NCI-H524 (cell line): ENCODE data around the gene LPIN2.
"Not testable (repeated sequence)": the region's sequence is repeated elsewhere in the genome, so short reads cannot be mapped to it uniquely, and the experiment has no call there.

Experiments used
- DNase-seq, 2 experiments: peaks; one replicate each; lab custom pipeline; 2025; lab: John Stamatoyannopoulos, UW

Gene LPIN2

DNA sequence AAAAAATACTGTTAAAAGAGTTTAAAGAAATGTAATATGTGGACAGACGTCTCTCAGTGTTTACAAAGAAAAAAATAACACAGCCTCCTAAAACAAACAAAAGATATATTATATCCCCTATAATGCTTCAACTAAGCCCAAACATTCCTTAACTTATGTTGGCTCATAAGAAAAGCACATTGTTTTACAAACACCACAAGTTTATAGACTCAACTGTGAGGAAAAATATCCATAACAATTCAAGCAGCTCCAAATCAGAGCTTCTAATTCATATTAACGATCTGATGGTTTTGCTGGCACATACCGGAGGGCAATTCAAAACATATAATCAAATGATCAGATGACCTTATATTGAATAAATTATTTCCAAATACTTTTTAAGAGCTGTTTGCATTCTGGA, 5.5 kb downstream of the LPIN2 start:
- no peak for DNase-seq

DNA sequence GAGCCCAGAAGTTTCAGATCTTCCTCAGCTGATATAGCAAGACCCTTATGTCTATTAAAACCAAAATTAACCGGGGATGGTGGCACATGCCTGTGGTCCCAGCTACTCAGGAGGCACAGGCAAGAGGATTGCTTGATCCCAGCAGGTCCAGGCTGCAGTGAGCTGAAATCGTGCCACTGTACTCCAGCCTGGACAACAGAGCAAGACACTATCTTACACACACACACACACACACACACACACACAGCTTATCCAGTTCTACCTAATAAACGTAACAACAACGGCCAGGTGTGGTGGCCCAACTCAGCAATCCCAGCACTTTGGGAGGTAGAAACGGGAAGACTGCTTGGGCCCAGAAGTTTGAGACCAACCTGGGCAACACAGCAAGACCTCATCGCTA, 7.5 kb downstream of the LPIN2 start:
- no peak for DNase-seq

DNA sequence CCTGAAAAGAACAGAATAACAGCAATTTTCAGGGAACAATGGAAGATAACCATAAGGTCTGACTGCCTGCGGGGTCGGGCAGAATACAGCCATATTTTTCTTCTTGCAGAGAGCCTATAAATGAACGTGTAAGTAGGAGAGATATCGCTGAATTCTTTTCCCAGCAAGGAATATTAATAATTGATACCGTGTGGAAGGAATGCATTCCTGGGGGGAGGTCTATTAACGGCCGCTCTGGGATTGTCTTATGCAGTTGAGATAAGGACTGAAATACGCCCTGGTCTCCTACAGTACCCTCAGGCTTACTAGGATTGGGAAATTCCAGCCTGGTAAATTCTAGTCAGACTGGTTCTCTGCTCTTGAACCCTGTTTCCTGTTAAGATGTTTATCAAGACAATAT, 9.2 kb downstream of the LPIN2 start:
- not testable (repeated sequence) for DNase-seq

DNA sequence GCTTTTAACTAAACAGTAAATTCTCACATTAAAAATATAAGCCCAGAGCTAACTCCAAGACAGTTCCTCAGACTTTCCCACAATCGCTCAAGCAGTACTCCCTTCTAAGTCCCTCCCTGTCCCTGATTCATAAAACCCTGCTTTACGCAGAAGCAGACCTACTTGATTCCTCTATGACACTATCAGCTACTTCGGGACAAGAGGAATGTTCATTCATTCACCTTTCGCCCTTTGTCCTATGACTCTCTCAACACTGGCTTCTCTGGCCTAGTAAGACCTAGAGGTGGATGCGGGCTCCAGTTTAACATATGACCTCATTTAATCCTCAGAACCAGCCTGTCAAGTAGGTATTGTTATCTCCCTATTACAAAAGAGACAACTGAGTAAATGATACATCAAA, 10.2 kb downstream of the LPIN2 start:
- DNase-seq: no peak

DNA sequence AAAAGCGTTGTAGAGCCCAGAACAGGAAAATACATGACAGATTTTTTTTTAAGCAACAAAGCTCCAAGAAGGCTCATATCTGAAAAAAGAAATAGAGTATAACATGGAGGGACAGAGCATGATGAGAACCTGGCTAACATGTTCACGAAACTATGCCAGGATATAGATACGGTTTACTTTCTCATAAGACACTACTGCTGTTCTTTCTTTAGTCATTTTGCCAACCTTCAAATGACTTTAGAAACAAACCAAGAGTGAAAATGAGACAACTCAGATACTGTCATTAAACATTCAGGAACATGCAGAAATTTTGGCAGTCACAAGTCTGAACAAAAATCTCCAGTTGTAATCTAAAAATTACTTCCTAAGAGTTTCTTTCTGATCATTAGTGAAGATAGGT, 14.3 kb downstream of the LPIN2 start:
- no peak for DNase-seq

DNA sequence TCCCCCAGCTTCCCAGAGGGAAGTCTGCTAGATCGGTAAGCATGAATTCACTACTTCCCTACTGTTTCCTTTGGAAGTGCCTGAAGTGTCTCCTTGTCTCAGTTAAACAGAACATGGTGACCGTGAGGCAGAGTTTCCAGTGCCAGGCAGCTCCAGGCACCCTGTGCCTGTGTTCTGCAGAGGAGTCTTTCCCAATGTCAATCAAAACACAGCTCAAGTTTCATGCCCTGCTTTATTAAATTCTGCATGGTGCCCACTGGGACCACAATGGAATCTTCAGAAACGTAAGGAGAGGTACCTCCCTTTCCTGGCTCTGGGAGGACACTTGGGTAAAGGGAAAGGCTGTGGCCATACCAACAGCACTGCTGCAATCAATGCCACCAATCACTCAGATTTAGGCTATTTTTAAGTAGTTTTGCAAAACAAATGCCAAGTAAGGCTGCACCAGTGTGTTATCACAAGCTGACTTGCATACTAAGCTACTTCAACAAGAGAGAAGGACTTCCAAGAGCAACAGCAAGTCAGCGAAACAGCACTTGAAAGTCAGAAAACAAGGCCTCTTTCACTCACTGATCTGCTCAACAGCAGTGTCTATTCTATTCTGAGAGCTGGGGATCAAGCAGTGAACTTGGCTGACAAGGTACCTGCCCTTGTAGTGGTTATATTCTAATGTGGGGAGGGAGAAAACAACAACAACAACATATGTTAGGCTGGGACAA, 14.9 kb downstream of the LPIN2 start:
- DNase-seq: no peak

DNA sequence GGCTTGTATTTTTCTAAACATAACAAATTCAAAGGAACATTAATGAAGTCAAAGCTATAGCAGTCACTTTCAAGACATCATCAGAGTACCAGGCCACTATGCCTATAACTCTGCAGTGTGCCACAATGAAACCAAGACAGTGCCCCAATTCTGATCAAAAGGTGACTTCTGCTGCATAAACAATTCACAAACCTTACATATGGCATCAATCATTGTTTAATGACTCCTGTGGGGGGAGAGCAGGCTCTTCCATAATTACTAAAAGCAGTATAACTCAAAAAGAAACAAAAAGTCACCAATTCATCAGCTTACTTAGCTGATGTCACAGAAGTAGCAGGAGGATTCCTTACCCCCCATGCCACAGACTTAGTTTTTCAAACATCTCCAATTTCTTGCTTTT, 15.5 kb downstream of the LPIN2 start:
- no peak for DNase-seq

DNA sequence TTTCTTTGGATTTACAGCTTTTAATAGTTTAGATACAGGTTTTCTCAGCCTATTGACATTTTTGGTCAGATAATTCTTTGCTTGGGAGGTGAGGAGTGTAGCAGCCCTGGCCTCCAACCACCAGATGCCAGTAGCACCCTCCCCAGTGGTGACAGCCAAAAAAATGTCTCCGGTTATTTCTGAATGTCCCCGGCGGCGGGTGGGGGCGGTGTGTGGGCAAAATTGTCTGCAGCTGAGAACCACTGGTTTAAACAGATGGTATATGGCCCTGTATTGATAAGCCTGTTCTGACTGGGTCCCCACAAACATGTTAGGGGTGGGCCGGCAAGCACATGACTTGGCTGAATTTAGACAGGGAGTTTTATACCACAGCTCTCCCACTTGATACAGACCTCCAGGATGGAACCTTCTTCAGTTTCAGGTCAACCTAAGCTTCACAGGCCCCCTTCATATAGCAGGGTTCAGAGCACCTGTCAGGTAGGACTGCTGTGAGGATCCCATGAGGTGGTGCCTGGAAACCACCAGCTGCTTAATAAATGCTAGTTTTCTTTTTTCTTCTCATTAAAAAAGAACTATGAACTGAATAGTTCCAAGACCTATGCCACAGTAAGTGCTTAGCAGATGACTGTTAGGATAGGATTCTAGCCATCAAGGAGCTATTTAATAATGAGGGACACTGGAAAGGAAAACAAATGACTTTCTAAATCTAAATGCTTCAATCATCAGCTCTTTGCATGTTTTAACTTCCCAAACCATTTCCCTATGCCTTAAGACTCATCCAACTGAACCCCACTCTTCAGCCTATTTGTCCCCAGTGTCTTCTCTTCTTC, 18.1 kb downstream of the LPIN2 start:
- peak in 1 of 2 experiments; percentile 54 for DNase-seq

DNA sequence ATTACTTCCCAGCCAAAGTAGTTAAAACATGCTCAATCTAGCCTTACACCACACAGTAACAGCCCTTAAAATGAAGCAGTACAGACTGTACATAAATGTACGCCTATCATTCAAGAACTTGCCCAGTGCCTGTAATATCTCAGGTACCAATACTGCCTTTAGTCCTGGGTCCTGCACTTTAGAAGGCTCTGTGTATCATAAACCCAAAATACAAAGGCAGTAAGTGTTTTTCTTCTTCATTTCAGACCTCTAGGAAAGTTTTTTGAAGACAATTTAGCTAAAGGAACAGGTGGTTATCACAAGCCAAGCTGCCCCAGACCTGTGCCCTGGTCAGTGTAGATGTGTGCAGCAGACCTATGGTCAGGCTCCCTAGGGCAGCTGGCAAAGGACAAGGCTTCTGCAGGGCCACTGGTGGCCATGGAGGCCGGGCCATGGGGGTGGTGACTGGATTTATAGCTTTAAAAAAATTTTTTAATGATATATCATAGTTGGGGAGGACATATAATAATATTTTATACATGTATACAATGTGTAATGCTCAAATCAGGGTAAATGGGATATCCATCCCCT, 18.8 kb downstream of the LPIN2 start:
- DNase-seq: no peak

DNA sequence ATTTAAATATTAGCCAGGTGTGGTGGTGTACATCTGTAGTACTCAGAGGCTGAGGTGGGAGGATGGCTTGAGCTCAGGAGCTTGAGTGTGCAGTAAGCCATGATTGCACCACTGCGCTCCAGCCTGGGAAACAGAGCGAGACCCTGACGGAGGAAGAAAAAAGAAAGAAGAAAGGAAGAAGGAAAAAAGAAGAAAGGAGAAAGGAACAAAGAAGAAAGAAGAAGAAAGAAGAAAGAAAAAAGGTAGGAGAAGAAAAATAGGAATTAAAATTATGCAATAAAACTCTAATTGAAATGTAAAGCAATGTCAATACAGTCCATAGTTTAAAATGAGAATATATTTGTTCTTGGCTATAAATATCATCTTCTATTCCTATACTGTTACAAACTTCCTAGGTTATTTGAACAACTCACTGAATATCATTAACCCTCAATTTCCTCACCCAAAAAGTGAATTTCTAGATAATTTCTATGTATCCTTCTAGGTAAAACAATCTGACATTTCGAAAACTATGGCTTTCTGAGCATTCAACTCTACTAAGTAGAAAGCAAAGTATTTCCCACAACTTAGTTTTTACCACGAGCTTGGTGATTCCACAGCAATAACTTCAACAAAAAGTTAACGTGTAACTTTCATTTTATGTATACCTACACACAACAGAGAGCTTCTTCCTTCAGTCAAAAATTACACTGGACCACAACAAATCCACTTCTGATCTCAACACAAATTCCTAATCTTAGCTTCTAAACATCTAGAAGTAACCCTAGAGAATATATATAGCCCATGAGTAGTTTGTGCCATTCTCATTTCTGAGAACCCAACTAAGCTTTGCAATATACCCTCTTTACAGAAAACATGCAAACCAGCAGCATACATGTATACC, 19.7 kb downstream of the LPIN2 start:
- DNase-seq: no peak

DNA sequence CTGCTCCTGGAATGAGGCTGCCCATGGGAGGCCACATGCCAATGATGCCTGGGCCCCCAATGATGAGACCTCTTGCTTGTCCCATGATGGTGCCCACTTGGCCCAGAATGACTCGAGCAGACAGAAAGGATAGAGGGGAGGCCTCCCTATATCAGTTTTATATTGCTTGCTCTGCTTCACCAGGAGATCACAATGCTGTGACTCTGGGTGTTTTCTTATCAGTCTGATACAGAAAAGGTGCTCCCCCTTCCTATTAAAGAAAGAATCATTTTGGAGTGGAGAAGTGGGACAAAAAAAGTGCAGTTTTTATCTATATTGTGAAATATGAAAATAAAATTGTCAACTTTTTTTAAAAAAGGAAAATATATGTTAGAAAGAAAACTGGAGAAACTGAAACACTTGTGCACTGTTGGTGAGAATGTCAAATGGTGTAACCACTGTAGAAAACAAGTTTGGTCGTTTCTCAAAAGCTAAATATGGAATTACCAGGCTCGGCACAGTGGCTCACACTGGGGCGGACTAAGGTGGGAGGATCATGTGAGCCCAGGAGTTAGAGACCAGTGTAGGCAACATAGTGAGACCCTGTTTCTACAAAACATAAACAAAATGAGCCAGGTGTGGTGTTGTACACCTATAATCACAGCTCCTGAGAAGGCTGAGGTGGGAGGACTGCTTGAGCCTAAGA, 21.8 kb downstream of the LPIN2 start:
- DNase-seq: no peak

DNA sequence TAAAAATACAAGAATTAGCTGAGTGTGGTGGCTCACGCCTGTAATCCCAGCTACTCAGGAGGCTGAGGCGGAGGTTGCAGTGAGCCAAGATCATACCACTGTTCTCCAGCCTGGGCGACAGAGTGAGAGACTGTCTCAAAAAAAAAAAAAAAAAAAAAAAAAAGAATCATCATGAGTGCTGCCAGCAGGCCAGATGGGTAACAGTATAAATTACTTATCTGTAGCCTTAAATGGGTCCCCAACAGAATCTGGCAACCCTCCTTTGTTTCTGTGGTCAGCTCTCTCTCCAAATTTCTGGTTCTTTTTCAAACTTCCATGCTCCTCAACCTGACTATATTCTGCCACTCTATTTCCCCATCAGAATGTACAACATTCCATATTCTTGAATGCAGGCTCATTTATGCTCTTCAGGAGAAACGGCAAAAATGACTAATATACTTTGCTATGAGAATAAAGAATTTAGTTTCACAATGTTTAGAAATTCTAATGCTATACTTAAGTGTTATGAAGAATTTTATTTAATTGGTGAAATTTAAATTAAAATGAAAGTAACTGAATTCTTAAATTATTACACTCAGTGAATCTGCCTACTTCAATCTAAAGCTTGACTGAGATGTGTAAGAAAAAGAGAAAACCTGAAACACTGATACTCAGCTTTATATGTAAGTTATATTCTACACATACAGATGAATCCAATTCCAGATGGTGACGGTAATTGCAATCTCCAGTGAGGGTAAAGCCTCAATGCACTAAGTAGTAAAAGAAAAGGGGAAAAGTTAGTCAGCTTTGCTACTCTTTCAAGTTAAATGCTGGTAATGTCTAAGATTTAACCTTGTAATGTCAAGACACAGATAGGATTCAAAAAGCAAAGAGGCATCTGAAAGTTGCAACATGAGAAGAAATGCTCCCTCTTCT, 24.8 kb downstream of the LPIN2 start:
- DNase-seq: no peak

DNA sequence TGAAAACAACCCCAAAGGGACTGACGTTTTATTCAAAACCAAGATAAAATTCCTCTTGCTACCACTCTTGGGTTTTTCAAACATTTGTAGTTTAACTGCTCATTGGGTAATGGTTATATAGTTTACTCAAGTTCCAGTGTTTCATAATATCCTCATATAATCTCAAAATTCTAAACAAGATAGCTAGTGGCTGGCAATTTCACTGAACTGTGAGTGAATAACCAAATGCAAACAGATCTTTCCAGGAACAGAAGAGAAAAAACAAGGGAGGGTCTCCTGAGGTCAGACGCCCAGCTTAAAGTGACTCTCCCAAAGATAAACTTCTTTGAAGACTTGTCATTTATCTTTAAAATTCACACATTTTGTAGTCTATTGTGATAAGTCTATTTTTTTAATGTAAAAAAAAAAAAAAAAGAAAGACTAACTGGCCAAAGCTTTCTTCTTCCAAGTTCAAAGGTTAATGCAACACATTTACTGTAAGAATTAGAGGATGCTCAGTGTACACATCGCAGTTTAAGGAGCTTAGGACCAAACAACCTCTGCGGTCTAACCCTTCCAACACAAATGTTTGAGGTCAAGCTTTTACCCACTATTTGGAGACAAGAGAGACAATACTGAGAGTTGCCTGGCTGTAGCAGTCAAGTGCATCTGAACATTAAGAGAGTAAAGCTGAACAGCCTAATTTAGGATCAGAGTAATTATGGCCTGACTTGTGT, 26.6 kb downstream of the LPIN2 start:
- DNase-seq: no peak

DNA sequence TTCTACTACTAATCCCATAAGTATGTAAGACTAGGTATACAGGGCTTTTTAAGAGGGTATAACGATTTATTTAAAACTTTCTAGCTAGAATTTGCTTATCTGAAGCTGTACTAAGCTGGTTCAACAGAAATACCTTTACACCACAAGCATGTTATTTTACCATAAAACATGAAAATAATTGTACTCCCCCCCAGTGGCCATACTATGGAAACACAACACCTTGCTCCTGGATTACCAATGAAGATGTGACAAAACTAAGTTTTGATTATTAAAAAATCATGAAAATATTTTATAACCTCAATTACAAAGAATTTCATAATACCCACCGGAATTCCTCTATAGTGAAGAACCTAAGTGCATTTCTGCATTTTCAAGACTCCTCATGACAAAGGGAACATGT, 27.3 kb downstream of the LPIN2 start:
- DNase-seq: peak in 1 of 2 experiments; percentile 20

DNA sequence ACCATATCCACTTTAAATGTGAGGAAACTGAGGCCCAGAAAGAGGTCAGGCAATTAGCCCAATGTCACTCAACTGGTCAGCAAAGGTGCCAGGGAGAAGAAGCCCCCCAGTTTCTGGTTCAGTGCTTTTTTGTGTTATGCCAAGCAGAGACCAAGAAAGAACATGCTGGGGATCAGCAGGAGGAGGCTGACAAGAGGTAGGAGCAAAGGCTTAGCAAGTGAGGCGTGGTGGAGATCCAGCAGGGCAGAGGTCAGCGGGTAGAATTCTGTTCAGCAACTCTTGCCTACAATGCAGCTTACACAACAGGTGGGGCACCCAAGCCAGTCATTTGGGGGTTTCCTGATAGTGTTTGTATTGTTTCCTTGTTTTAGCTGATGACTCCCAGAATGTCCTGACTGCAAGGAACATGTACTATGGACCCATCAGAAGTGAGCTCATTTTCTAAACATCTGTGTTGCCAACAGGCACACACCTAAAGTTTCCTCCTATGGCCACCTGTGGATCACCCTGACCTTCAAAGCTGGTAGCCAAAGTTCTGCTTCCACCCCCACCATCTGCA, 28.2 kb downstream of the LPIN2 start:
- DNase-seq: no peak

DNA sequence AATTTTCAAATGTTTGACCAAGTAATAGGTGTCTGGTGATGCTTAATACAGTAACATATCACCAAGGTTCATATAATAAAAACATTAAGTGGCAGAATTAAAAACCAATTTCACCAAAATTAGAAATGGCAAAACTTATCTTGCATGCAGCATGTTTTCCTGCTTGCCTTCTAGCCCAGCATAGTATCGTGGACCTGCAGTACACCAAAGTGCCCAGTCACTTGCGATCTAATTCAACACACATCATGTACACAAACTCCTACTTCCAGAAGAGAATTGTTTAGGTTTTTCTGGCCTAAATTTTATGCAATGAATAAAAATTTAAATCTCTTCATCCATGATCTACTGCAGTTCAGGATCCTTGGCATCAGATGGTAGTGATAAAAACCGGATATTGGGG, 28.9 kb downstream of the LPIN2 start:
- no peak for DNase-seq

DNA sequence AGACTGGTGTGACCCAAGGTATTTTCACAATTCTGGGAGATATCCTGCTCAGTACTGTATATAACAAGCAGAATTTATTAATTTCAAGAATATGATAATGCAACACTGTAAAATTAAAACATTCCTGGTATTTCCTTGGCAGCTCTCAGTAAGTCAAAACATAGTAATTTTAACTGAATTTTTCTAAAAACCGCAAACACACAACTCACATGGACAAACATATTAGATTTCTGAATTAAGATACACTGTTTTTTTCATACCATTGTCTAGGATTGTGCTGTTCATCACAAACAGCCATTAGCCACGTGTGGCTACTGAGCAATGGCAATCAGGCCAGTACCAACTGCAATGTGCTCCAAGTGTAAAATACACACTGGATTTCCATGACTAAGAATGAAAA, 29.6 kb downstream of the LPIN2 start:
- no peak for DNase-seq

DNA sequence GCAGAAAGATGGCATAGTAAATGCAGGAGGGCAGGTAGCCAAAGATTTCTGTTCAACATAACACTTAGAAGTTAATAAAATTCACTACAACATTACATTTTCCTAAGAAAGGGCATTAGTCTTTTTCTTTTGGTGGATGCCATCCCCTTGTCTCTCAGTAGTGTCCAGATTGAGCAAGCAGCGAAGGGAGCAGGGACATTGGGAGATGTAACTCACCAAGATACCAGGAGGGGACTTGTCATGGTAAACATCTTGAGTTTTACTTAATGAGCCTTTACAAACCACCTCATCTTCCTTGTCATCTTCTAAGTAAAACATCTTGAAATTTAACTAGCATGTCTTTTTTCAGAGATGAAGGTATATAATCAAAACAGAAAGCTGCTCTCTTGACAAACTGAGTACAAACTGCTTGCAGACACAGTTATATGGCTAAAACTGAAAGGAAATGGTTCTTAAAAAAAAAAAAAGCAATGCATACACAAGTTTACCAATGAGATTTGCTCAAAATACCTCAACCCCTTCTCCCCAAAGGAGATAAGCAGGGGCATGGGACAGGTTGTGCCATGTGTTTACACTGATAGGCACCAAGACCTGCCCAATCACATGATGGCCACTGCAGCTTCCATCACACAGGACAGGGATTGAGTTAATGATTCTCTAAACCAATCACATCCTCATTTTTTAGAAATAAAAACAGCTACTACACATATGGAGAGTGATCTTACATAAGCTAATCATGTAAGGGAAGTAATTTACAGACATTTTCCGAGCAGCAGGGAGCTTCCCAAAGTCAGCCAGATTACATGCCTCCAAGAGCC, 30.3 kb downstream of the LPIN2 start:
- no peak for DNase-seq

DNA sequence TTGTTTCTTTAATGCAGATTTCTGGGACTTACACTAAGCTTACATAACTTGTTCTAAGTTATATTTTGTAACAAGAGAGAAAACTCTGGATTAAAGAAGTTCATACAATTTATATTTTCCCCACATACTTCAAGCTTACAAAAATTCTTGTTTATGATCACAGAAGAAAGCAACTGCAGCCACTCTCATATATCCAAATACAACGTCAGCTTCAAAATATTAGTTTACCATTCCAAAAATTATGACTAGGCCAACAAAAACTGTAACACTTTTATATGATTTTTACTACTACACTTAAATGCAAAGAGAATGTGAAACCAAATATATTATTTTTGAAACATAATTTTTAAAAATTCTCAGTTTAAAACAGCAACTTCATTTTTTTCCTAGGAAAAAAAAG, 30.9 kb downstream of the LPIN2 start:
- DNase-seq: no peak
